Fibroblast of skin of right quadriceps (primary cell): ENCODE data around the gene CCN6.

Source experiments
- DNase-seq: peaks from one replicate; pipeline ENCODE4 v3.0.0-alpha.2; 2013

The CCN6 gene

DNA sequence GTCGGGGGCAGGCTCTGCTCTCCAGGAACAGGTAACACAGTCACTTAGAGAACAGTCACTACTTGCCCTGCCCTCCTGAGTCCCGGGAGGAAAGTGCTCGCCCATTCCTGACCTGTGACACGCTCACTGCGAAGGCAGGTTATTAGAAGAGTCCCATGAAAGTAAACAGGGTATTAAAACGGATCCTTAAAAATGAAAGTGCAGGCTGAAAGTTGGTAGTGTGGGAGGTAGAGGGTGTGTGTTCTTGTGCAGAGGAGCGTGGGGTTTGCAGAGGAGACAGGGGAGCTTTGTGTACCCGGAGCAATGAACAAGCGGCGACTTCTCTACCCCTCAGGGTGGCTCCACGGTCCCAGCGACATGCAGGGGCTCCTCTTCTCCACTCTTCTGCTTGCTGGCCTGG, at the start of gene CCN6:
CCN6 (plus strand) TSS at position 104 of the 400 bp plus-strand sequence; CDS start at position 358, 254 bp downstream.
- no peak for DNase-seq

DNA sequence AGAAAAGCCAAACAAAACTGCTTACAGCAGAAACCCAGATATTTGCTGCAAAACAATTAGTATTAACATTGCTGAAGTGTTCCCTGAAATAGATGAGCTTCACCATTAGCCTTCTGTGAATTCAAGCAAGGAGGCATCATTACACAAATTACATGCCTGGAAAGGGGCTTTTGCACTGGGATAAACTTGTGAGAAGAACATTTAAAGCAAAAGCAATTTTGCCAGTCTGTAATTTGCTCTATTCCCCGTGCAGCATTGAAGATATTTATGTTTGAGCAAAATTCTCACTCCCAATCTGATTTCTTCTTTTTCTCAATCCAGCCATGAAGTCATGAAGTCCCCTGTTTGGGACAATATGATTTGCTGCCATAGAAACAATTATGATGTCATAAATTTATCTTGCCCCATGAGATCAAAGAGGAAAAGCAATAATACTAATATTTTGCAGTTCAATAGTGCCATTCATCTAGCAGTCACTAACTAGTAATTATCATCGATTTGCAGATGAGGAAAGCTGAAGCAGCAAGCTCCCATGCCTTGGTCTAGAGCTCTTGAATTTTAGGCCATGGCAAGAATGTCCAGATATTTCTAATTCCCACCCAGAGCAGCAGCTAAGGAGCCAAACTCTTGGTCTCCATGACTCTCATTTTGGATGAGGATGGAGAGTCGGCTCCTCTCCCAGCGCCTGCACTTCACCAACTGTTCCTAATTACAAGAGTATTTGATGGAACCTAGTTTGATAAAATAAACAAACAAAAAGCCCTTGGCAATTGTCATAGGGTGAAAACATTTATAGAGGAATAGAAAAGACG, 49.5 kb upstream of the CCN6 start:
- no peak for DNase-seq

DNA sequence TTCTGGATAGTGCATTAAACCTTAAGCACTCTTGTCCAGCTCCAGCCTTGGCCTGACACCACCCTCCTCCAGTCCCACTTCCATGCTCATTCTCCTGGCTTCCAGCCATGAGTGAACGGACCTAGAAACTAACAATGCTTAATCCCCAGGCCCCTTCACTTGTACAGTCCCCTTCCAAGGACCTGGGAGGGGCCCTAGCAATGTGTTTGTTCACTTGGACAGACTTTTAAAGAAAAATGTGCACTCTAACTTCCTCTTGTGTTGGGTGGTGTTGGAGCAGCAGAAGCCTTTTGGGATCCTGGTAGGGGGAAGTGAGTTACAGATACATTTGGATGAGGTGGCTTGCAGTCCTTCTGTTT, 48.9 kb upstream of the CCN6 start:
- no peak for DNase-seq

DNA sequence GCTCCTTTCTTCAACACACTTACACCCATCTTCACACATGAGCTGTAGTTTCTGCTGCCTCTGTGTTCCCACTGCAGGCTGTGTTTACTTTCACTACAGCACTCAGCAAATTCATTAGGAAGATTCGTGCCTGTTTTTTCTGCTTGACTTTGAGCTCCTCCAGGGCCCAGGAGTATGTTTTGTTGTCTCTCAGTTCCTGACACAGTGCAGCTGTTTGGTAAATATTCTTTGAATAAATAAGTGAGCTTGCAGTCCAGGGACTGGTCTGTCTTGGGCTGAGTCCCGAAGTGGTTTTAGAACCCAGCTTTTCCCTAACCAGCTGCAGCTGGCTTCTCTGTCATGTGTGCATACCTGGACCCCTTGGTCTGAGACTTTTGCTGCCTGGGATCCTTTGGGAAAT, 46.6 kb upstream of the CCN6 start:
- DNase-seq = no peak

DNA sequence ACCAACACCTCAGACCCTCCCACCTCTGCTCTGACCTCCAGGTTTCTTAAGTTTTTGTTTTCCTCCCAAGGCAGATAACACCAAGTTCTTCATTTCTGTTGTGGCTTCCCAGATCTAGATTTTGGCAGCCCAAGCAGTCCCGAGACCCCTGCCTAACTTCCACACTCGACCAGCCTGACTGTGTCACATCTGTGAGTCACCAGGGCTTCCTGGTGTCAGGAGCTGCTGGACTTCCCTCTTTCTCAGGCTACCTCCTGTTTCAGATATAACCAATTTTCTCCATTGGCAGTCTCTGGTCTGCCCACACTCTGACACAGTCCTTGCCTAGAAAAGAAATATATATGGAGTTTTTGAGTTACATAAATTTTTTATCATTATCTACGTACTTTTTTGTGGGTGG, 46.1 kb upstream of the CCN6 start:
- DNase-seq = no peak

DNA sequence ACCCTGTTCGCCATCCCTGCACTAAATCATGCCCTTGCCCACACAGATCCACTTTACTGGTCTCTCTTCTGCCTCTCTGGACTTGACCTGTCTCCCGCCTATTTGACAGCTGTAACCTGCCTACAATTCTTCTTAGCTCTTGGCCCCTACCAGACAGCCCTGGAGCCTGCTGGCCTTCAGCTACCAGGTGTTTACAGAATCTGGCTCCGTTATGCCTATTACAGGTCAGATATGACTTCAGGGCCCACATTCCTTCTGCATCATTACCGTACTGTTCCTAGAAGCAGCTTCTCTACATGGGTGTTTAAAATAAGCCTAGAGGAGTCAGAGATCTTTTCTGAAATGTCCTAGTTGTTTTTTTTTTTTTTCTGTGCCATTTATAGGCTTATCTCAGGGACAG, 45.4 kb upstream of the CCN6 start:
- DNase-seq = no peak

DNA sequence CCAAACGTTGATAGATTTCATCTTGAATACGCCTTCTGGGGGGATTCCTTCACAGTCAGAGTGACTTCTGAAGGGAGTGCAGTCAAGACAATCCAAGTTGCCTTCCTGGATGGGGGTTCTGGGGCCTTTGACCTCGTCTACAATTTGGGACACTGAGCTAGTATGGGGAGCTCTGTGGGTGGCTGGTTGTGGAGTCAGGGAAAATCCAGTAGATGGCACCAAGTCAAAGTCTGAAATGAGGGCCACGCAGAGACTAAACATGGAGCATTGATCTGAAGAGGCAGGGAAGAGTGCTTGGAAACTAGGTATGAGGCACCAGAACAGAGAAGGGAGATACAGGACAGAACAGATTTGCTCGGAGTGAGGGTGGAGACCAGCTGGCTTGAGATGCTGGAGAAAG, 43.6 kb upstream of the CCN6 start:
- DNase-seq = no peak

DNA sequence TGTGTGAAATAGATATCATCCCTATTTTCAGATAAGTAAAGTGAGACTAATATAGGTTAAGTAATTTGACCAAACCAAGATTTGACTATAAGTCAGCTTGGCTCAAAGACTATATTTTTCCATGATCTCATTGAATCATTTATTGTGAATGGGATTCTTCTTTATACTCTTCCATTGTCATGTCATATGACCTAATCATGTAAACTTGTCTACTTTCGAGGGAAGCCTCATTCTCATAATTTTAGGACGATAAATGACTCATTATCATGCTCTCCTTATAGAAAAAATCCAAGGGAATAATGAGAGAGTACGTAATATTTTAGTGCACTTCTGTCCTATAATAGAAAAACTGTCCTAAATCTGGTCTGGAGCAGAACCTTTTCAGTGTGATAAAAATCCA, 40.9 kb upstream of the CCN6 start:
- peak; percentile 39 for DNase-seq

DNA sequence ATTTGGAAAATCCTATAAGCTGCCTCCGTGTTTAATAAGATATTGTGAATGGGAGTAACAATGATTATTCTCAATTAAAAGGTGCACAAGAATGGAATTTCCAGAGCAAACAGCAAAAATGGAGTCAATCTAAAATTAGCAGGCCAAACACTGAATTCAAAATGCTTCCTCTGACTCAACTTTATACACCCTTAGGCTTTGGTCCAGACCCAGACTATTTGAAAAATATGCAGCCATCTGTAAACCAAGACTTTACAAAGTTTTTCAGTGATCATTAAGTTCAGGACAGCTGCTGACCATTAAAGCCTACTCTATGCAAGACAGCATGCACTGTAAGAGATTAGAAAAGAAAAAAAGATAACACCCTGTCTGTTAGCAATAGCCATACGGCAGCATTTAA, 39.4 kb upstream of the CCN6 start:
- DNase-seq = peak; percentile 74

DNA sequence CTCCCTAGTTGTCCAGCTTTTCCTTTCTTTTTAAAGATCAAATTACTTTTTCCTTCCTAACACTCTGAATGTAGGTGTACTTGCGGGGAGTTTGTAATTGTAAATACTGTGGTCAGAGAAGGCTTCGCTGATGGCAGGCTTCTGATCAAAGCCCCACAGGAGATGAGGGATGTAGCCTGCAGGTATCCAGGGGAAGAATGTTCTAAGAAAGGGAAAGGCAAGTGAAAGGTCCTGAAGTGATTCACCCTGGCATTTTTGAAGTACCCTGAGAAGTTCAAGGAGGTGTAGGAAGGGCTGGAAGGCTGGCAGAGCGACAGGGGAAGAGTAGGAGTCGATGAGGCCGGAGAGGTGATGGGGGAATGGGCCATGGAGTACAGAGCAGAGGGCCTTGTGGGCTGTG, 38.2 kb upstream of the CCN6 start:
- no peak for DNase-seq

DNA sequence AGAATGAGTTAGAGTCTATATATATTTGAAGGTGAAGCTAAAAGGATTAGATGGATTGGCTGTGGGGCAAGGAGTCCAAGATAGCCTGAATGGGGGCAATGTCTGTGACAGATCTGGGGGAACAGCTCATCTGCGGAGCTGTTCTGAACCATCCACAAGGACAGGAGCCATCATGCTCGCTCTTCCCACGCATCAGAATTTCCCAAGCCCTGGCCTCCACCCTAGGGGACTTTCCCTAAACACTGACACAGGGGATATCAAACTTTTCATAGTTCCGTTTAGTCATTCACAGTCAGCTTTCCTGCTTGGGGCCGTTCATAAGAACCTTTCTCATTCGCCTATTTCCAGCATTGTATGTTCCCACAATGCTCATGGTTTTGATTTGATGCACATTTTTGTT, 37.6 kb upstream of the CCN6 start:
- no peak for DNase-seq

DNA sequence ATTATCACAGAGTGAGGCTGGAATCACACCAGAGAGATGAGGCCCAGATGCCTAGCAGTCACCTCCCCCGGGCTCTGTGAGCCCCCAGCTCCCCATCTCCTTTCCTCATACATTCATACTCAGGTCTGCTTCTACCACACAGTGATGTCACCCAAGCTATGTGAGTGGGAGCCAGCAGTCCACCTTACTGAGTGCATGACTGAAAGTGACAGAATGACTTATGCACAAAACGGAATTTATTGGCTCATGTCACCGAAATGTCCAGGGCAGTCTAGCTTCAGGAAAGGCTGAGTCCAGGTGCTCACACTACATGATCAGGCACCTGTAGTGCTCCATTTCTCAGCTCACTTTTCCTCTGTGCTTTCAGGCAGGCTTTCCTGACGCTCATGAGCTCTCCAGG, 36.7 kb upstream of the CCN6 start:
- no peak for DNase-seq

DNA sequence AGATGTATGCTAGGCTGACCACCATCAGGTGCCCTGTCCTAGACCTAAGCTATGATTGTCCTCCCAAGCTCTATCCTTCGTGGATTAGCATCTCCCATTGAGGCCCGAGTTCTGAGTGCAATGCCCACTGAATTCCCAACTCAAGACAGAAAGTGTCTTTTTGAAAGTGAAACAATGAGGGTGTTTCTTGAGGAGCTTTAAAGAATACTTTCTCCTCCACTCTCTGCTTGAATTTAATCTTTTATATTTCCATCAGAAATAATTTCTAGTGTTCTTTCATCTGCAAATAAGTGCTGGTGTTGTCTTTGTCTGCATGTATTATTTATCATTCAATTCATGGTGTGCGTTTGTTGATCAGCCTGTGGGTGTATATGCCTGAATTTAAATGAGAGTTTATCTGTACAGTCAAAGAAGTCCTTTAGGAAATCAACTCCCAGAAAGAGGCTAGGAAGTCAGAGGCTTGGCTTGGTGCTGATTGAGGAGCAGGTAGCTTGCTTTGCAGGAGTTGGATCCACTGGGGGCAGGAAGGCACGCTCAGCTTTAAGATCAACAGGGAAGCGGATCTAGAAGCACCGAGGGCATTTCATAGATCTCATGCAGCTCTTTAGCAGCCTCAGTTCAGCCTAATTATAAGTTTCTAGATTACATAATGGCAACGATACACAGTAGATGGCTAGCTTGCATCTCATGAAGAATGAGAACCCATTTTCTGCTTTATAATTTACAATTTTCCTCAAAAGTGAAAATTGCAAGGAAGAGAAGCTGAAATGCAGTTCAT, 36.0 kb upstream of the CCN6 start:
- DNase-seq = no peak

DNA sequence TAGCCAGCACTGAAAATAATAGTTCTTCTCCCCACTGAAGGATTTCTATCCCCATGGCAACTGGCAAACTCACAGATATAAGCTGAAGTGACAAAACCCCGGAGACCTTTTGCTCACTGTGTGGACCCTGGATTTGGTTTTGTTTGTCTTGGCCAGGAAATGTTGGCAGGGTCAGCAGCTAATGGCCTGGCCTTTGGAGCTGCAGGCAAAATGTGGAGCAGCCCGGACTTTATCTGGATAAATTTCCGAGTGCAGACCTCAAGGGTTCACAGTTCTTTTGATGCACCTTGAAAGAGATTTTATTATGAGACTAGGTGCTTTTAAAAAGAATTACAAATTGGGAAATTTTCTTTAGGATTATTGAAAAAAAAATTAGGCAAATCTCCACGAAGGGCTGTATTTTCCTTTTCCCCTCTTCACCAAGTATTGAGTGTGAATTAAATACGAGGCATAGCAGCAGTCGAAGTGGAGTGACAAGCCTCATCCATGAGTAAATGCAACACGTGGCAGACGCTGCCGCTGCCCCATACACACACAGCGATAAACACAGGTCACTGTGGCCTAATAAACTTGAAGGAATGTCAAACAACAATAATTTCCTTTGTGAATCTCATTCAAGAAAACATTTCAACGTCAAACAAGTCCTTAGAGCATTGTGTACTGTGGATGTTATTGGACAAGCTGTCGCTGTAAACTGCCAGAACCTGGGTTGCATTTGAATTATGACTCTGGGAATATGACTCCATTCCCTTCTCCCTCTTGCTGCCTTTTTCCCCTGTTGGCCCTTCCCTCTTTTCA, 35.1 kb upstream of the CCN6 start:
- DNase-seq = no peak

DNA sequence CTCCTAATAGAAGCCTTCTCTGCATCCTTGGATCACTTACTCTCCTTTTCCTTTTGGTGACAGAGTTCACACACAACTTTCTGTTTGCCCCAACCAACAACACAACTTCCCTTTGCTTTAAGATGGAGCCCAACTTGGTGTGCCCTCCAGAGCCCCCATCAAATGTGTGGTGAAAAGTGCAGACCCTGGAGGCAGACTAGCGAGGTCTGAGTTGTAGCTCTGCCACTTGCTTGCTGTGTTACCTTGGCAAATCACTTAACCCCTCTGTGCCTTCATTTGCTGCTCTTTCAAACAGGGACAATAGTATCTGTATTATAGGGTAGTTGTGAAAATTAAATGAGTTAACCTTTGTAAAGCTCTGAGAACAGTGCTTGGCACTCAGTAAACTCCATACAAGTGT, 34.3 kb upstream of the CCN6 start:
- DNase-seq = no peak

DNA sequence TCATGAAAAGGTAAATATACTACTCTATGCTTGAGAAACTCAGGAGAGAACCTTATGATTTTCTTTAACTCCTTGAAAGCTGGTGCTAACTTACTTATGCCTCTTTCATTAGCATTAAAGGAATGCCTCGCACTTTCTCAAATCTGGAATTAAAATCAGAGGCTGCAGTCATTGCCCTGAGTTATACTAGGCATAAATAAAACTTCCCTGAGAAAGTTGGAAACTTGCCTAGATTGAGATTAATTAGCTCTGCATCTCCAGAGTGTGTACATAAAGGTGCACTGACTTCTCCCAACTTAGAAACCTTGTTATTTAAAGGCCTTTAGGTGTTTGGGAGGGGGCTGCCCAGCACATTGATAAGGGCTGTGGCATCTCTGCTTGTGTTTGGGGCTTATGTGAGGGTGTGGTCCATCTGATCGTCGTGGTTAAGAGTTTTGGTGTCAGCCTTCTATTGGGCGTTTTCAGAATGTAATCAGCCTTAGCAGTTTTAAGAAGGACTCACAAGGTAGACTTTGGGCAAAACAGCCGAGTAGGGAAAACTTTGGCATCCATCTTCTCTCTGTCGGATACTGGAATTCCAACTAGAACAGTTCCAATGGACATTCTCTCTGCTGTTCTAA, 32.1 kb upstream of the CCN6 start:
- no peak for DNase-seq

DNA sequence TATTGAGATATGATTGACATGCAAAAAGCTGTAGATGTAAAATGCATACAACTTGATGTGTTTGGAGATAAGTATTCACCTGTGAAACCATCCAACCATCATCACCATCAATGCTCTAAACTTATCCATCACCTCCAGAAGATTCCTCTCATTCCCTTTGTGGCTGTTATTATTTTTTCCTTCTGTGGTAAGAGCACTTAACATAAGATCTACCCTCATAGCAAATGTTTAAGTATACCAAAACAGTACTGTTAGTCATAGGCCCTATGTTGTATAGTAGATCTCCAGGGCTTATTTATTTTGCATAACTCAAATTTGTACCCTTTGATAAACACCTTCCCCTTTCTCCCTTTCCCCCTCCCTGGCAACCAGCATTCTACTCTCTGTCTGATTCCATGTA, 31.2 kb upstream of the CCN6 start:
- no peak for DNase-seq

DNA sequence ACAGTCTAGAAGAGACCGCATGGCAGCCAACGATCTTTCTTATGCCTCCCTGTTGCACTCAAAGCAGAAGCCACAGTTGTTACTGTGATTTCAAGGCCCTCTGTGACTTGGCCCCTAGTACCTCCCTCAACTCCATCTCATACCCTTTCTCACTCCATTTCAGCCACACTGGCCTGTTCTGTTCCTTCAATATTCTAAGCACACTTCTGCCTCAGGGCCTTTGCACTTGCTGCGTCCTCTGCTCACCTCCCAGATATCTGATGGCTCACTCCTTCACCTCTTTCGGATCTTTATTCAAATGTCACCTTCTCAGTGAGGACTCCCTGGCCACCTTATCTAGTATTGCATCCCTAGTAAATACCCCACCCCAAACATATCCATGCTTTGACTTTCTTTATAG, 29.4 kb upstream of the CCN6 start:
- DNase-seq = no peak

DNA sequence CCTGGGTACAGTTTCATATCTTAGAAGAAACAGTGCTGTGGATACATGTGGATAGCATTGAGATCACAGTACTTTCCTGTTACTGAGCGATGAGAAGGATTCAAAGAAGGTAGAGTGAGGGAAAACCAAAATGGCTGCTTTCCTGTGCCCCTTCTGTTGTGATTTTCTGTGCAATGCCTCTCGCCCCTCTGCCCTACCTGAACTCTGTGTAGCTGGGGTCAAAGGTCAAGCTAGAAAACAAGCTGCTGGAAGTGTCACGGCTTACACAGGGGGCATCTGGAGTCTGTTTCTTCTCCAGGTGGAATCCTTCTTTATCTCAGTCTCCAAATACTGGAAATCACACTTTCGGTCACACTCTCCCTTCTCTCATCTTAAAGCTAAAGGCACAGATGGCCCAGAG, 27.0 kb upstream of the CCN6 start:
- DNase-seq = no peak

DNA sequence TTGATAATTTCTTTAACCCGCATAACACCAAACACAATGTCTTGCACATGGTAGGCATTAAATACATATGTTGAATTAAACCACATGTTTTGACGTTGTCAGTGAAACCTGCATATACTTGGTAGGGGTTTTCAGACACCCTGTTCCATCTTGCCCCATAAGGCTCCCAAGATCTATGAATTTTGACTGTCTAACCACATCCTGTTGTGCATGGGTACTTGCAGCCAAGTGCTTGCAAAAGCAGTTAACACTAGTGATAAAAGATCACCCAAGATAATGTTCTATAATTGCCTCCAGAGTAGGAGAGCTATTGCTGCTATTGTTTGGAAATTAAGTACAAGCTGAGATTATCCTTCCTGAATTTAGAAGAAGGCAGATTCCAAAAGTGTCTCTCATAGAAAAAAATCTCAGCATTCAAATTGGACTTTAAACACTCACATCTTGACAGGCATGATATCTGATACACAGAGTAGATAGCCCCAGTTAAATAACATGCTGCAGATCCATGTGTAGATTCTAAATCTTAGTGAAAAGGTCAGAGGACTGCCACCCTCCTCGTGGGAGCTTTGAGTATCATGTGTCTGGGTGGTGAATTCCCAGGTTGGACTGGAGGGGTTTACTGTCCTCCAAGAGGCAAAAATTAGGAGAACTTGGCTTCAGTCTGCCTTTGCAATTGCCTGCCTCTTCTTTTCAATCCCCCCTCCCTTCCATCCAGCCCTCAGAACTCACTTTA, 25.8 kb upstream of the CCN6 start:
- DNase-seq = peak; percentile 93

DNA sequence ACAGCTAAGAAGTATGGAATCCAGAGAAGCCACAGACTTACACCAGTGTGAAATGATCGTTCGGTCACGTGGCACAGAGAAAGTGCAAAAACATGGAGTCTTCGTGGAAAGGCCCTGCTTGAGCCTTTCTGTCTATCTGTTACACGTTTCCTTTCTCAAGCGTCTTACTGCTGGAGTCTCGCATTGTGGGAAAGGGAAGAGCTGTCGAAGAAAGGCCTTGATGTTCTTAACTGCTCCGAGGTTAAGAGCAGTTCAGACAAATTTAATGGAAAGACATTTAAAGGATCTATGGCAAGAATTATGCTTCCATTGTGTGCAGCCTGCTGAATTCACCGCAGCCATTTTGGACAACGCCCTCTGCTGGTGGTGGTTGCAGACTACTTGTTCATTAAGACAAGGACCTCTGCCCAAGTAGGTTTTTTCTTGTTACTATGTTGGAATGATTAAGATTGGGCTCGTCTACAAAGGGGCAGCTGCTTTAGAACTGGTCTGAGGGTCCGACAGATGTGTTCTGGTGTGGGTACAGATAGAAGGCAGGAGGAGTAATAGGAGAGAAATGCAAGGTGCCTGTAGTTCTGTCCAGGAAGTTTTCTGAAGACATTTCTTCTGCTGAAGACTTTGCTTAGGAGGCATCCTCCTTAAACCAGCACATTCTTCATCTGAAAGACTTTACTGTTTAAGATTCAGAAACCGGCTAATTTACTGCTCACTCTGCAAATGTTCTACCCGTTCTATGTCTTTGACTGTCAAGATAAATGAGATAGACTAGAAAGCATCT, 24.7 kb upstream of the CCN6 start:
- peak; percentile 47 for DNase-seq
